ENCODE results near the gene KRT31. TPM values are rescaled to one million over a fixed set of nuclear protein-coding genes. Genes with fewer than 3 reads are reported as not detected.

The KRT31 gene
- total RNA-seq (not detected), total RNA-seq (0 to 0.06 (median 0) reads per million in 172 experiments)
- polyA plus RNA-seq (2013, experiment 1 of 2) = not detected
- 0.15 TPM for polyA plus RNA-seq (2013, experiment 2 of 2)

DNA sequence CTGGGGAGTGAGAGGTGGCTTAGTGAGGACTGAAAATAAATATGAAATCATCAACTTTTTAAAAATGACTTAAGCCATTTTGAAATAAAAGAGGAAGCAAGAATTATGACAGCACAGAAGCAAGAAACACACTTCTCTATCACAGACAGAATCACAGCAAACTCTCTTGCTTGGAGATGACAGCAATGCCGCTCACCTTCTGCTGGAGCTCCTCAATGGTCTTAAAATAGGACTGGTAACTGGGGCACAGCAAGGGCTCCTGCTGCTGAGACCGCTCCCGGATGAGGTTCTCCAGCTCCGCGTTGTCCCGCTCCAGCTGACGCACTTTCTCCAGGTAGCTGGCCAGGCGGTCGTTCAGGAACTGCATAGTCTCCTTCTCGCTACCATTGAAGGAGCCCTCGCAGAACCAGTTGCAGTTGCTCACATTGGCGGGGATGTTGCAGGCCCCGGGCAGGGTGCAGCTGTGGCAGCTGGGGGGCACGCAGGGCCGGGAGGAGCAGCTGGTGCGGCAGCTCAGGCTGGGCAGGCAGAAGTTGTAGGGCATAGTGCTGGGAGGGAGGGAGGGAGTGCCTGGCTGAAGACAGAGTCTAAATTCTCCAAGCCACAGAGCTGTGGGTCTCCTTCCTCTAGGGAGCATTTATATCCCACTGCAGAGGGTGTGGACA is at the start of gene KRT31:
KRT31 (minus strand) TSS at position 613 of the 665 bp plus-strand sequence; CDS start at position 544, 69 bp downstream.
- intact Hi-C loops (cut with DNase I, micrococcal nuclease) = no loop called here
- H3K27ac Mint-ChIP-seq = no peak within 1 kb of the TSS
- H3K4me3 Mint-ChIP-seq = no peak within 1 kb of the TSS

DNA sequence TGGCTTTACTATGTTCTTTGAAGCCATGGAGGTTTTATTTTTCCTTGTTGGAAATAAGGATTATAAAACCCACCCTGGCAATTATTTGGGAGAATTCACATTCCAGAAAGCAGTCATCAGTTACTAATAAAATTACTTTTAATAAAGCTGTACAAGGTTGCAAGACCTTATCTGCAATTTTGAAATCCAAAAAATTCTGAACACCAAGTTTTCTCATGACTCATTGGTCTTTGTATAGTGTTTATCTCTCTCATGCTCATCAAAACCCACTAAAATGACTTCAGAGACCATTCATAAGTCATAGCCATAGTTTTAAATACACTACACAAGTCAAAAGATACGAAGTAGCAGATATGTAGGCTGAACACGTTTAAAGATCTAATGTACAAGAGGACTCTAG is 49.4 kb upstream of the KRT31 start:
- intact Hi-C loops (cut with DNase I, micrococcal nuclease) = no loop called here
- ChIA-PET CTCF (no interaction called here), POLR2A (no interaction called here)
- H3K36me3 ChIP-seq (ENCODE audit: insufficient read depth, low read length) = no peaks in the 10 kb centered on the region
- no peaks in the 10 kb centered on the region for H3K9me3 Mint-ChIP-seq
- H3K4me3 Mint-ChIP-seq = no peak overlapping the region
- H3K27ac Mint-ChIP-seq = no peak overlapping the region
- peaks cover 19% of the 10 kb centered on the region for H3K27me3 Mint-ChIP-seq
- DNase-seq (no peak), ATAC-seq (ENCODE audit: poor library complexity) (no peak)
- no peaks in the 10 kb centered on the region for H3K4me1 ChIP-seq (ENCODE audit: insufficient read depth, low read length)
- H3K9me3 ChIP-seq (ENCODE audit: control insufficient read depth in 1 of 2, insufficient read depth in 1 of 2, low read length in 2 of 2) = no peaks in the 10 kb centered on the region
- H3K27me3 ChIP-seq (ENCODE audit: control insufficient read depth in 1 of 2, insufficient read depth in 2 of 2, low read length in 2 of 2) = peaks cover 0 to 2% of the 10 kb centered on the region in 2 experiments
- no peaks in the 10 kb centered on the region for H3K4me1 Mint-ChIP-seq (ENCODE audit: low read depth)
- no peak overlapping the region for H3K4me3 ChIP-seq (ENCODE audit: low read length)
- H3K36me3 Mint-ChIP-seq (ENCODE audit: low read depth) = no peaks in the 10 kb centered on the region
- TF ChIP-seq, protein P1, sequence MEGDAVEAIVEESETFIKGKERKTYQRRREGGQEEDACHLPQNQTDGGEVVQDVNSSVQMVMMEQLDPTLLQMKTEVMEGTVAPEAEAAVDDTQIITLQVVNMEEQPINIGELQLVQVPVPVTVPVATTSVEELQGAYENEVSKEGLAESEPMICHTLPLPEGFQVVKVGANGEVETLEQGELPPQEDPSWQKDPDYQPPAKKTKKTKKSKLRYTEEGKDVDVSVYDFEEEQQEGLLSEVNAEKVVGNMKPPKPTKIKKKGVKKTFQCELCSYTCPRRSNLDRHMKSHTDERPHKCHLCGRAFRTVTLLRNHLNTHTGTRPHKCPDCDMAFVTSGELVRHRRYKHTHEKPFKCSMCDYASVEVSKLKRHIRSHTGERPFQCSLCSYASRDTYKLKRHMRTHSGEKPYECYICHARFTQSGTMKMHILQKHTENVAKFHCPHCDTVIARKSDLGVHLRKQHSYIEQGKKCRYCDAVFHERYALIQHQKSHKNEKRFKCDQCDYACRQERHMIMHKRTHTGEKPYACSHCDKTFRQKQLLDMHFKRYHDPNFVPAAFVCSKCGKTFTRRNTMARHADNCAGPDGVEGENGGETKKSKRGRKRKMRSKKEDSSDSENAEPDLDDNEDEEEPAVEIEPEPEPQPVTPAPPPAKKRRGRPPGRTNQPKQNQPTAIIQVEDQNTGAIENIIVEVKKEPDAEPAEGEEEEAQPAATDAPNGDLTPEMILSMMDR (IDR thresholded peaks at IDR 0.05) = no peak
- no peak overlapping the region for H3K27ac ChIP-seq (ENCODE audit: low read depth in 1 of 2, low read length in 2 of 2)

More for the DNA sequence above, at the start of gene KRT31:
- no peaks in the 10 kb centered on the region for H3K27me3 ChIP-seq (ENCODE audit: control insufficient read depth in 1 of 2, insufficient read depth in 2 of 2, low read length in 2 of 2)
- Mint-ChIP-seq H3K9me3 (peaks cover under 1% of the 10 kb centered on the region), H3K27me3 (no peaks in the 10 kb centered on the region), H3K36me3 (ENCODE audit: low read depth) (no peaks in the 10 kb centered on the region), H3K4me1 (ENCODE audit: low read depth) (peaks cover 13% of the 10 kb centered on the region)
- TF ChIP-seq, protein P1 (IDR thresholded peaks at IDR 0.05) = no peak
- H3K36me3 ChIP-seq (ENCODE audit: insufficient read depth, low read length) = no peaks in the 10 kb centered on the region
- POLR2A ChIA-PET = no interaction called here
- no peaks in the 10 kb centered on the region for H3K9me3 ChIP-seq (ENCODE audit: control insufficient read depth in 1 of 2, insufficient read depth in 1 of 2, low read length in 2 of 2)
- H3K4me3 ChIP-seq (ENCODE audit: low read length) = no peak within 1 kb of the TSS
- CTCF ChIA-PET = no interaction called here
- DNase-seq (no peak), ATAC-seq (ENCODE audit: poor library complexity) (no peak)
- peaks cover 5% of the 10 kb centered on the region for H3K4me1 ChIP-seq (ENCODE audit: insufficient read depth, low read length)
- no peak within 1 kb of the TSS for H3K27ac ChIP-seq (ENCODE audit: low read depth in 1 of 2, low read length in 2 of 2)

DNA sequence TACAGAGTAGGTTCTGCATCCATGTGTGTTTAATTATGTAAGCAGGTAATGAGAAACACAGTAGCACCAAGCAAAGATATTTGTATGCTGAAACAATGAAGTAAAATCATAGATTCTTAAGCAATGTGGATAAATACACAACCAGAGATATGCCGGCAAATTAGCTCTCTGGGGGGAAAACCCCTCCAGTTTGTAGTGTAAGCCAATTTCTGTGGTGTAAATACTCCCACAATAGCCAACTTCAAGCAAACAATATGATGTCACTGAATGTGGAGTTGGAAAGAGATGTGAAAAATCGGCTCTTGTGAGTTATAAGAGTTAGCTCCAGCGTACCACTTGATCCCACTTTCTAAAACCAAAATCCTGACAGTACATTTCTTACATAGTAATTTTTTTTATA is 47.2 kb upstream of the KRT31 start:
- intact Hi-C loops (cut with DNase I, micrococcal nuclease) = no loop called here
- H3K36me3 Mint-ChIP-seq (ENCODE audit: low read depth) = no peaks in the 10 kb centered on the region
- TF ChIP-seq, protein P1 (IDR thresholded peaks at IDR 0.05) = no peak
- ChIA-PET POLR2A (no interaction called here), CTCF (no interaction called here)
- no peak overlapping the region for H3K4me3 Mint-ChIP-seq
- H3K27ac Mint-ChIP-seq = no peak overlapping the region
- no peak overlapping the region for H3K27ac ChIP-seq (ENCODE audit: low read depth in 1 of 2, low read length in 2 of 2)
- H3K4me1 Mint-ChIP-seq (ENCODE audit: low read depth) = no peaks in the 10 kb centered on the region
- H3K9me3 Mint-ChIP-seq = no peaks in the 10 kb centered on the region
- H3K36me3 ChIP-seq (ENCODE audit: insufficient read depth, low read length) = no peaks in the 10 kb centered on the region
- no peak for ATAC-seq (ENCODE audit: poor library complexity)
- DNase-seq = no peak
- H3K27me3 ChIP-seq (ENCODE audit: control insufficient read depth in 1 of 2, insufficient read depth in 2 of 2, low read length in 2 of 2) = peaks cover 0 to 2% of the 10 kb centered on the region in 2 experiments
- no peak overlapping the region for H3K4me3 ChIP-seq (ENCODE audit: low read length)
- peaks cover 9% of the 10 kb centered on the region for H3K27me3 Mint-ChIP-seq
- H3K9me3 ChIP-seq (ENCODE audit: control insufficient read depth in 1 of 2, insufficient read depth in 1 of 2, low read length in 2 of 2) = peaks cover 0 to 5% of the 10 kb centered on the region in 2 experiments
- no peaks in the 10 kb centered on the region for H3K4me1 ChIP-seq (ENCODE audit: insufficient read depth, low read length)
